ENCODE measurements around the gene ARID4B. TPM values are rescaled to one million over a fixed set of nuclear protein-coding genes. Genes with fewer than 3 reads are reported as not detected.

ARID4B gene
- total RNA-seq, 1 donor from 2014 or later: 68.8 TPM

- H3K4me1 Mint-ChIP-seq (ENCODE audit: low read depth): peaks cover 9% of the 10 kb centered on the region
- H3K4me3 Mint-ChIP-seq (ENCODE audit: low read depth): no peak overlapping the region
- no peak for DNase-seq (ENCODE audit: low spot score, unreplicated experiment)
- no peak overlapping the region for H3K27ac Mint-ChIP-seq
- peaks cover 17% of the 10 kb centered on the region for H3K36me3 Mint-ChIP-seq (ENCODE audit: insufficient read depth)
- no peaks in the 10 kb centered on the region for H3K9me3 Mint-ChIP-seq (ENCODE audit: low read depth)
- H3K27me3 Mint-ChIP-seq: no peaks in the 10 kb centered on the region
- TF ChIP-seq CTCF (IDR thresholded peaks at IDR 0.05; ENCODE audit: unreplicated experiment): no peak
Observed at GRCh38 chr1:235156740-235157139, 171.2 kb downstream of the ARID4B start.

GRCh38 chr1:235156265-235156664 lies 171.7 kb downstream of the ARID4B start:
- no peaks in the 10 kb centered on the region for H3K27me3 Mint-ChIP-seq
- no peak overlapping the region for H3K4me3 Mint-ChIP-seq (ENCODE audit: low read depth)
- H3K4me1 Mint-ChIP-seq (ENCODE audit: low read depth): peaks cover 6% of the 10 kb centered on the region
- no peak overlapping the region for H3K27ac Mint-ChIP-seq
- peaks cover 19% of the 10 kb centered on the region for H3K36me3 Mint-ChIP-seq (ENCODE audit: insufficient read depth)
- no peak for DNase-seq (ENCODE audit: low spot score, unreplicated experiment)
- H3K9me3 Mint-ChIP-seq (ENCODE audit: low read depth): no peaks in the 10 kb centered on the region
- TF ChIP-seq CTCF (IDR thresholded peaks at IDR 0.05; ENCODE audit: unreplicated experiment): peak; percentile 20

- no peaks in the 10 kb centered on the region for H3K9me3 Mint-ChIP-seq (ENCODE audit: low read depth)
- no peak overlapping the region for H3K4me3 Mint-ChIP-seq (ENCODE audit: low read depth)
- no peaks in the 10 kb centered on the region for H3K4me1 Mint-ChIP-seq (ENCODE audit: low read depth)
- no peak for TF ChIP-seq CTCF (IDR thresholded peaks at IDR 0.05; ENCODE audit: unreplicated experiment)
- no peaks in the 10 kb centered on the region for H3K27me3 Mint-ChIP-seq
- no peak for DNase-seq (ENCODE audit: low spot score, unreplicated experiment)
- H3K27ac Mint-ChIP-seq: no peak overlapping the region
- H3K36me3 Mint-ChIP-seq (ENCODE audit: insufficient read depth): peaks cover 34% of the 10 kb centered on the region
Observed at GRCh38 chr1:235152235-235152634, 175.7 kb downstream of the ARID4B start.

- peak overlapping the region; percentile 6 for H3K27ac Mint-ChIP-seq
- H3K4me1 Mint-ChIP-seq (ENCODE audit: low read depth): no peaks in the 10 kb centered on the region
- DNase-seq (ENCODE audit: low spot score, unreplicated experiment): no peak
- no peak for TF ChIP-seq CTCF (IDR thresholded peaks at IDR 0.05; ENCODE audit: unreplicated experiment)
- H3K27me3 Mint-ChIP-seq: no peaks in the 10 kb centered on the region
- H3K9me3 Mint-ChIP-seq (ENCODE audit: low read depth): no peaks in the 10 kb centered on the region
- peaks cover 34% of the 10 kb centered on the region for H3K36me3 Mint-ChIP-seq (ENCODE audit: insufficient read depth)
- no peak overlapping the region for H3K4me3 Mint-ChIP-seq (ENCODE audit: low read depth)
Observed at GRCh38 chr1:235151033-235151432, 176.9 kb downstream of the ARID4B start.

GRCh38 chr1:235149824-235150223 lies 178.2 kb downstream of the ARID4B start:
- Mint-ChIP-seq H3K27me3 (no peaks in the 10 kb centered on the region), H3K4me3 (ENCODE audit: low read depth) (no peak overlapping the region), H3K27ac (no peak overlapping the region), H3K36me3 (ENCODE audit: insufficient read depth) (peaks cover 37% of the 10 kb centered on the region), H3K4me1 (ENCODE audit: low read depth) (no peaks in the 10 kb centered on the region), H3K9me3 (ENCODE audit: low read depth) (no peaks in the 10 kb centered on the region)
- no peak for DNase-seq (ENCODE audit: low spot score, unreplicated experiment)
- no peak for TF ChIP-seq CTCF (IDR thresholded peaks at IDR 0.05; ENCODE audit: unreplicated experiment)

Data from progenitor cell of endocrine pancreas (in vitro differentiated cells).